ENCODE data around the gene AKAP10. TPM values are rescaled to one million over a fixed set of nuclear protein-coding genes. Genes with fewer than 3 reads are reported as not detected.

The AKAP10 gene
- total RNA-seq, 1 experiment from 2014 or later, result 23.3 TPM

DNA sequence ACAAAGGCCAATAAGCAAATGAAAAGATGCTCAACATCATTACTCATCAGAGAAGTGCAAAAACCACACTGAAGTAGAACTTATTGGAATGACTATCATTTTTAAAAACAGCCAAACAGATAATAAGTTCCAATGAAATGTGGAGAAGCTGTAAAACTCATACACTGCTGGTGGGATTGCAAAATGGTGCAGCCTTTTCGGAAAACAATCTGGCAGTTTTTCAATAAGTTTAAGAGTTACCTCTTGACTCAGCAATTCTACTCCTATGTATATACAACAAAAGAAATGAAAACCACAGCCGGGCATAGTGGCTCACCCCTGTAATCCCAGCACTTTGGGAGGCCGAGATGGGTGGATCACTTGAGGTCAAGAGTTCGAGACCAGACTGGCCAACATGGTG, 49.3 kb downstream of the AKAP10 start:
- POLR2A ChIA-PET (ENCODE audit: unreplicated experiment), result no interaction called here
- Histone ChIP-seq H3K9me3 (ENCODE audit: low read length) (no peaks in the 10 kb centered on the region), H4K20me1 (ENCODE audit: low read length) (peaks cover under 1% of the 10 kb centered on the region; the same call in 1 of the 2 replicates), H3K79me2 (ENCODE audit: low read length) (no peaks in the 10 kb centered on the region), H3K4me3 (ENCODE audit: low read length) (no peak overlapping the region), H3K36me3 (ENCODE audit: low read depth, low read length) (peaks cover 33% of the 10 kb centered on the region), H3K27ac (ENCODE audit: low read length) (no peak overlapping the region), H3K9me2 (replicated peaks; ENCODE audit: low read length) (no peaks in the 10 kb centered on the region), H3K9ac (ENCODE audit: low read length) (no peak overlapping the region), H2AFZ (ENCODE audit: low read length) (no peak overlapping the region), H3F3A (ENCODE audit: low read length, unreplicated experiment) (no peaks in the 10 kb centered on the region), H3K4me2 (ENCODE audit: low read length) (no peak overlapping the region), H3K4me1 (ENCODE audit: insufficient read depth, low read length) (0 out of 2 replicates have a peak, but pooled peaks cover 1% of the 10 kb centered on the region), H3K27me3 (ENCODE audit: low read length) (no peaks in the 10 kb centered on the region)
- ATAC-seq, result no peak
- intact Hi-C loops (cut with micrococcal nuclease), result no loop called here
- no TSS peak for BruUV-seq (replicated peaks)
- DNase-seq, result no peak
- TF ChIP-seq, protein P1, sequence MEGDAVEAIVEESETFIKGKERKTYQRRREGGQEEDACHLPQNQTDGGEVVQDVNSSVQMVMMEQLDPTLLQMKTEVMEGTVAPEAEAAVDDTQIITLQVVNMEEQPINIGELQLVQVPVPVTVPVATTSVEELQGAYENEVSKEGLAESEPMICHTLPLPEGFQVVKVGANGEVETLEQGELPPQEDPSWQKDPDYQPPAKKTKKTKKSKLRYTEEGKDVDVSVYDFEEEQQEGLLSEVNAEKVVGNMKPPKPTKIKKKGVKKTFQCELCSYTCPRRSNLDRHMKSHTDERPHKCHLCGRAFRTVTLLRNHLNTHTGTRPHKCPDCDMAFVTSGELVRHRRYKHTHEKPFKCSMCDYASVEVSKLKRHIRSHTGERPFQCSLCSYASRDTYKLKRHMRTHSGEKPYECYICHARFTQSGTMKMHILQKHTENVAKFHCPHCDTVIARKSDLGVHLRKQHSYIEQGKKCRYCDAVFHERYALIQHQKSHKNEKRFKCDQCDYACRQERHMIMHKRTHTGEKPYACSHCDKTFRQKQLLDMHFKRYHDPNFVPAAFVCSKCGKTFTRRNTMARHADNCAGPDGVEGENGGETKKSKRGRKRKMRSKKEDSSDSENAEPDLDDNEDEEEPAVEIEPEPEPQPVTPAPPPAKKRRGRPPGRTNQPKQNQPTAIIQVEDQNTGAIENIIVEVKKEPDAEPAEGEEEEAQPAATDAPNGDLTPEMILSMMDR (conservative IDR thresholded peaks at IDR 0.05; ENCODE audit: low read depth, low read length), result no peak
- TF ChIP-seq EZH2phosphoT487 (IDR thresholded peaks at IDR 0.05; ENCODE audit: borderline replicate concordance, low read length), result no peak
- TF ChIP-seq EZH2 (IDR thresholded peaks at IDR 0.05; ENCODE audit: low read length, unreplicated experiment), result no peak
- CTCF ChIA-PET, result no interaction called here

DNA sequence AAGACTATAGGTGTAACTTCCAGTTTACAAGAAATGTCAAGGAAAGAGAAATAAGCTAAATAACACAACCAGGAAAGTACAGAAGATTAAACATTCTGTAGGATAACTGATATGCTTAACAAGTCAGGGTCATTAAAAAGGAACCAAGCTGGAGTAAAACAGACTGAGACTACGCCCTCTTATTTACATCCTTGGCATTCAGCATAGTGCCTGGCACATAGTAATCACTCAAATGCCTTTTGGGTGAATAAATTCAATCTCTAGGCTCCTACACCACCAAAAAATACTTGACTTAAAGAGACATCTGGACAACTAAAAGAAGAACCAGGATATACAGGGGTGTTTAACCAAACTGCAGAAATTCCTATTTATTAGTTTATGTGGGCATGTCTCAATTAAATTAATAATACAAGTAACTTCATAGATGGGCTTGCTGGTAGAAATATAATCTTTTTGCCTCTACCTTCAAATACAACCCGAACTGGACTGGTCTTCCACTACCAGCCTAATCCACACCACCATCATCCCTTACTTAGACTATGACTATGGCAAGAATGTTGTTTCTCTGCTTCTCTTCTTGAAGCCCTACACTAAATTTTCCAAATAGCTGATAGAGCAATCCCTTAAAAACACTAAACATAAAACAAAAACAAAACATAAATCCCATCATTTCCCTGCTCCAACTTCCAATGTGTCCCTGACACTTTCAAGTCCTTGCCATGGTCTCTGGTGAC, 62.2 kb downstream of the AKAP10 start:
- H3K4me1 ChIP-seq (ENCODE audit: insufficient read depth, low read length), result no peaks in the 10 kb centered on the region
- no peaks in the 10 kb centered on the region for H3K27me3 ChIP-seq (ENCODE audit: low read length)
- no peaks in the 10 kb centered on the region for H3F3A ChIP-seq (ENCODE audit: low read length, unreplicated experiment)
- peaks cover 24% of the 10 kb centered on the region for H3K36me3 ChIP-seq (ENCODE audit: low read depth, low read length)
- TF ChIP-seq EZH2phosphoT487 (IDR thresholded peaks at IDR 0.05; ENCODE audit: borderline replicate concordance, low read length), result no peak
- no peaks in the 10 kb centered on the region for H4K20me1 ChIP-seq (ENCODE audit: low read length)
- intact Hi-C loops (cut with micrococcal nuclease), result no loop called here
- no peak overlapping the region for H3K9ac ChIP-seq (ENCODE audit: low read length)
- H3K9me2 ChIP-seq (replicated peaks; ENCODE audit: low read length), result no peaks in the 10 kb centered on the region
- no peak overlapping the region for H3K4me3 ChIP-seq (ENCODE audit: low read length)
- no peaks in the 10 kb centered on the region for H3K9me3 ChIP-seq (ENCODE audit: low read length)
- DNase-seq (no peak), ATAC-seq (no peak)
- no peak overlapping the region for H3K27ac ChIP-seq (ENCODE audit: low read length)
- ChIA-PET POLR2A (ENCODE audit: unreplicated experiment) (no interaction called here), CTCF (no interaction called here)
- no peak overlapping the region for H3K4me2 ChIP-seq (ENCODE audit: low read length)
- H3K79me2 ChIP-seq (ENCODE audit: low read length), result no peaks in the 10 kb centered on the region
- no peak overlapping the region for H2AFZ ChIP-seq (ENCODE audit: low read length)
- no TSS peak for BruUV-seq (replicated peaks)

DNA sequence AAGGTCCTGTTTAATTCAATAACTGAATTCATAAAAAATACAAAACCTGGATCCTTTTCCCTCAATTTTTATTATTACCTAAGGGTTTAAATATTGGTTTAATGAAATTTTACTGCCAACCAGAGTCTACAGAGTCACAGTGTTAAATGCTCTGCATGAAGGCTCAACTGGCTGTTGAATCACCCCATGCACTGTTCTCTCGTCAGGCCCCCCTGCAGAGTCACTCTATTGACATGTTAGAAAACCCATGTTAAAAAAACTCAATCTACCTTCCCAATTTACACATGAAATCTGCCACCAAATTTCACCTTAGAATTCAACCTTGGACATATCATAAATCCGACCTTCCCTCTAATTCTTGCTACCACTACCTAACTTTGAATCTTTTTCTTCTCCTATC, 66.6 kb downstream of the AKAP10 start:
- Histone ChIP-seq H2AFZ (ENCODE audit: low read length) (no peak overlapping the region), H3K36me3 (ENCODE audit: low read depth, low read length) (peaks cover 30% of the 10 kb centered on the region), H3K27me3 (ENCODE audit: low read length) (no peaks in the 10 kb centered on the region), H3K9me3 (ENCODE audit: low read length) (no peaks in the 10 kb centered on the region), H3K9ac (ENCODE audit: low read length) (no peak overlapping the region), H4K20me1 (ENCODE audit: low read length) (no peaks in the 10 kb centered on the region), H3K4me2 (ENCODE audit: low read length) (no peak overlapping the region), H3K79me2 (ENCODE audit: low read length) (no peaks in the 10 kb centered on the region), H3K9me2 (replicated peaks; ENCODE audit: low read length) (no peaks in the 10 kb centered on the region), H3K27ac (ENCODE audit: low read length) (no peak overlapping the region), H3K4me1 (ENCODE audit: insufficient read depth, low read length) (no peaks in the 10 kb centered on the region), H3K4me3 (ENCODE audit: low read length) (no peak overlapping the region), H3F3A (ENCODE audit: low read length, unreplicated experiment) (no peaks in the 10 kb centered on the region)
- ChIA-PET CTCF (no interaction called here), POLR2A (ENCODE audit: unreplicated experiment) (no interaction called here)
- no TSS peak for BruUV-seq (replicated peaks)
- DNase-seq, result no peak
- ATAC-seq, result no peak
- intact Hi-C loops (cut with micrococcal nuclease), result no loop called here
- TF ChIP-seq, protein P1 (conservative IDR thresholded peaks at IDR 0.05; ENCODE audit: low read depth, low read length), result no peak
- TF ChIP-seq EZH2 (IDR thresholded peaks at IDR 0.05; ENCODE audit: low read length, unreplicated experiment) (no peak), EZH2phosphoT487 (IDR thresholded peaks at IDR 0.05; ENCODE audit: borderline replicate concordance, low read length) (no peak)

All from PC-3 (cell line).